CD4-positive, alpha-beta T cell treated with Interleukin-6 for 4 hours (primary cell): ENCODE results near the gene SLC24A4.
A peak's percentile ranks its signal among the peaks of the same experiment; 100 is the strongest.

Experiments
- DNase-seq: peaks from one replicate; pipeline ENCODE4 v3.0.0-alpha.2; 2020; ENCODE audit warnings: mixed read lengths

Gene SLC24A4, protein sequence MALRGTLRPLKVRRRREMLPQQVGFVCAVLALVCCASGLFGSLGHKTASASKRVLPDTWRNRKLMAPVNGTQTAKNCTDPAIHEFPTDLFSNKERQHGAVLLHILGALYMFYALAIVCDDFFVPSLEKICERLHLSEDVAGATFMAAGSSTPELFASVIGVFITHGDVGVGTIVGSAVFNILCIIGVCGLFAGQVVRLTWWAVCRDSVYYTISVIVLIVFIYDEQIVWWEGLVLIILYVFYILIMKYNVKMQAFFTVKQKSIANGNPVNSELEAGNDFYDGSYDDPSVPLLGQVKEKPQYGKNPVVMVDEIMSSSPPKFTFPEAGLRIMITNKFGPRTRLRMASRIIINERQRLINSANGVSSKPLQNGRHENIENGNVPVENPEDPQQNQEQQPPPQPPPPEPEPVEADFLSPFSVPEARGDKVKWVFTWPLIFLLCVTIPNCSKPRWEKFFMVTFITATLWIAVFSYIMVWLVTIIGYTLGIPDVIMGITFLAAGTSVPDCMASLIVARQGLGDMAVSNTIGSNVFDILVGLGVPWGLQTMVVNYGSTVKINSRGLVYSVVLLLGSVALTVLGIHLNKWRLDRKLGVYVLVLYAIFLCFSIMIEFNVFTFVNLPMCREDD

GRCh38 chr14:92323011-92323915 is at the start of gene SLC24A4:
SLC24A4 (plus strand) TSS chr14:92323165; CDS start chr14:92323831, 666 bp downstream.
- DNase-seq: no peak

- DNase-seq: no peak
These were observed 49.8 kb upstream of the SLC24A4 start for GRCh38 chr14:92273166-92273565.

GRCh38 chr14:92274055-92274454 is 48.9 kb upstream of the SLC24A4 start:
- no peak for DNase-seq

GRCh38 chr14:92276074-92276473 is 46.9 kb upstream of the SLC24A4 start:
- DNase-seq: no peak

DNA sequence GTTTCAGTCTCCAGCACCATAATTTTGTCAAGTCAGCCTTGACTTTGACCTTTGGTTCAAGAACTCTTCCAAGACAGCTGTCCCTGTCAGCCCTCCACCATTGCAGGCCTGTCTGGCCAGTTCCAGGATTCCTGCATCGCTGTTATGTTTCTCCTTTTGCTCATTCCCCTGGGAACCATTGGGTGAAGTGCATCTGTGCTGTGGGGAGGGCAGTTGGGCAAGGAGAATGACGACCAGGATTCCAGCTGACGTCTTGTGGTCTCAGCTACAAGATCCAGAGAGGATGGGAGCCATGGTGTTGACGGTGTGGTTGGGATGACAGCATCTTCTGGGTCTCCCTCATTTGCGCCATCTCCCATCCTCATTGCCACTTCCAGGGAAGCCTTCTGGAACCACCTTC is 45.9 kb upstream of the SLC24A4 start:
- no peak for DNase-seq

- DNase-seq: peak; percentile 9
These were observed 42.3 kb upstream of the SLC24A4 start for GRCh38 chr14:92280554-92281262.

DNA sequence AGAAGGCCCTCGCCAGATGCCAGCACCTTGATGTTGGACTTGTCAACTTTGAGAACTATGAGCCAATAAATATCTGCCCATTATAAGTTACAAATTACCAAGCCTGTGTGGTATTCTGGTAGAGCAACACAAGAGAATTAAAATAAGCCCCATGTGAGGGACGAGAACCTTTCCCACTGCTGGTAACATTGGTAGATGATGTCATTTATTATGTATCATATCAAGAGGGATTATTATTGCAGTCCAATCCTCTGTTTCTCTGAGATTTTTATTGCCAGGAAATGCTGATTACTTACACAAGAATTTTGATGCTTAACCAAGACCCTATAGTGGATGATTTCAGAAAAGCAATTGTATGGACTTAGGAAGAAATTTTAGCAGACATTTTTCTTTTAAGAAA is 40.3 kb upstream of the SLC24A4 start:
- DNase-seq: no peak

- DNase-seq: no peak
These were observed 37.7 kb upstream of the SLC24A4 start for GRCh38 chr14:92285311-92285710.

DNA sequence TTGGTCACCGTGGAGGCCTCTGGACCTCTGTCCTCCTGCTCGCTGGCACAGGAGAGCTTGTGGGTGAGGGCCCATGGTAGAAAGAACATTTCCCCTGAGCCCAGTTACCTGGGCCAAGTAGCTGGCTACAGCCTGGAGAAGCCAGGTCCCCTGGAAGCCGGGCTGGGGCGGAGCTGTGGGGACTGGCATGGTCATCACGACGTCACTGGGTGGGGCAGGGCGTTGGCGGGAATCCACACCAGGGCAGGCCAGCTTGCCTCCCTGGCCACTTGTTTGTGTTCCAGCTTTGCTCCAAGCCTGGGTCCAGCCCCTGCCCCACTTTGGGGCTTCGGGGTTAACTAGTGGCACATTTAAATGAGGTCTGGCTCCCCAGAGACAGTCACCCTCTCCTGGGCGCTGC is 35.0 kb upstream of the SLC24A4 start:
- no peak for DNase-seq

DNA sequence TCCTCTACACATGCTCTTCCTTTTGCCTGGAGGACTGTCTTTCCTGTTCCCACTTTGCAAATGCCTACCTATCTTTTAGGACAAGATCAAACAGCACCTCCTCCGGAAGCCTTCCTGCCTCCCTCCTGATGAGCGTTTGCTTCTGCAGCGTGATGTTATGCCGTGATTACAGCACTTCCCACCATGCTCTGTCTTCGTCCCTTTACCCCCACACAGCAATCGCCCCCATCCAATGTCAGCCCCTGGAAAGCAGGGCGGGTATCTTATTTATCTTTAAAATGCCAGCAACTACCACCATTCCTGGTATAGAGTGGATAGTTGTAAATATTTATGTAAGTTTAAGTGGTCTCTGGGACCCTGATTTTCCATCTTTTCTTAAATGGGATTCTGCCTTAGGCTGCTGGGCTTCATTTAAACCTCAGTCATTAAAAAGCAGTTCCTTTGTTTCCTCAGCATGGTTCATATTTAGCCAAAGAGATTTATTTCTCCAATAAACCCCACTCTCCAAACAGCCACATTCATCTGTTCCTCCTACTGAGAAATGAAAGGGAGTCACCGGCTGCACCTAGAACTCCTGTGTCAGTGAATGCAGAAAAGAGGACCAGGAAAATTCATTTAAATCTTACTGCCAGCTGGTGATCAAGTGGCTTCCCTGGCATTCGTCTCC is 33.8 kb upstream of the SLC24A4 start:
- DNase-seq: no peak

DNA sequence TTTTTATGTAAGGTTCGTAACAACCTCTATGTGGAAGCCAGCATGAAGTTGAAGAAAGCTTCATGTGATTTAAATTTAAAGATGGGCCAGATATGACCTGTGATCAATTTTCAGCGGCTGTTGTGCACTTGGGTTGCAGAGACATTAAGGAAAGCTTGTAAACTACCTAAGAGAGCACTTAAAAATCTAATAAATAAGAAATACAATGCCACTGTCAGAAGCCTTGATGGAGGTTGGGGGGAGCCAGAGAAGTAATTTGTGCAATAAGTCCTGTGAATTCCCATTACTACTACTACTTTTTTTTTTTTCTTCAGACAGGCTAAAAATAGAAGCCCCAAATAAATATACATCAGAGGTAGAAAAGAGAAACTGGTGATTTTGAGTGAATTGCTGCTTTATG is 30.3 kb upstream of the SLC24A4 start:
- DNase-seq: no peak

DNA sequence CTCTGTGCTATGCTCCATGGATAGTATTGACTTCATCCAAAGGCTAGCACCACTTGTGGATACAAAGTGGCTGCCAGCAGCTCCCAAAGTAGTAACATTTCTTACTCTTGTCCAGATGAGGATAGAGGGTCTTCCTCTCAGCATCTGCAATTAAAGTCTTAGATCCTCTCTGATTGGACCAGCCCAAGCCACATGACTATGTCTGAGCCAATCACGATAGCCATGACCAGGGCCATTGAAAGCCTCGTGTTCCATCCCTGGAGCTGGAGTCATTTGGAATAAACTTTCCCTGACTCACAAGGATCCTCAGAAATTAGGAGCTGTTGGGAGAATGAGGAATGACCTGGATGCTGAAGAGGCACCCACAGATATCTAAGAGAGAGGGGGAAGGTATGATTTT is 28.5 kb upstream of the SLC24A4 start:
- DNase-seq: no peak

GRCh38 chr14:92297818-92298595 is 25.0 kb upstream of the SLC24A4 start:
- DNase-seq: no peak

- DNase-seq: no peak
These were observed 20.5 kb upstream of the SLC24A4 start for GRCh38 chr14:92302481-92302880.

DNA sequence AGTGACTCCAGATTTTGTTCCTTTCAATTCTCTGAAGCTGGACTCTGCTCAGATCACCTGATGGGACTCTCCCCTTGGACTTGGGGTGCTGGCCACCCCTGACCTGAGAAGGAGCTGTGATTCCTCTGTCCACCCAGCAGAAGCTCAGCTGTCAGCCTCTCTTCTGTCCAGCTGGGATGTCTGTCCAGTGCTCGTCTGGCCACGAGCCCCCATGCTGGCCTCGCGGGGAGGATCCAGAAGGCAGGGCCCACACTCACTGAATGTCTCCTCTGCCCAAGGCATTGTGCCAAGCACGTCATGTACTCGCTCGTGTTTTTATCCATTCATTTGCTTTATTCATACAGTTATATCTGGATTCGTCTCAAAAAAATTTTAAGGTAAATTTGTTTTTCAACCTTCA is 14.2 kb upstream of the SLC24A4 start:
- DNase-seq: no peak

DNA sequence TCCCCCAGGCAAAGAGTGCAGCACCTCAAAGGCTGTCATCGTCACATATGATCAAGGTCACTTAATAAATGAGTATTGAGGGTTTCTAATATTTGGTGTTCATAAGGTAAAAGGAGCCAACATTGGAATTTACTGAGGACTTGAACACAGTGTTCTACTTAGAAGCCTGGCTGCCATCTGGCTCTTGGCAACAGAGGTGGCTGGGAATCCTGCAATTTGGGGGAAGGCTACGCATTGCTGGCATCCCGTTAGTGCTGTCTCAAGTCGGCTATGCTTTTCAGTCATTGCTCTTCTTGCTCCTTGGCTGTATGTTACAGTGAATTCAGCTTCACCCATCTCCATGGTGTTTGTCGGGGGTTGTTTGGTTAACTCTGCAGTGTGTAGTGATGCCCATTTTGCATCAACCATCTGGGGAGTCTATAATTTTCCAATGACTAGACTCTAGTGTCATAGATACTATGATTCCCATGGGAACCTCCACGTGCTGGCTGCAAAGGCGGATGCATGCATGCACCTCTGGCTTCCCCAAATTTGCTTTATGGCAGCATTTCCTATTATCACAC is 12.9 kb upstream of the SLC24A4 start:
- no peak for DNase-seq

GRCh38 chr14:92310776-92311375 is 12.1 kb upstream of the SLC24A4 start:
- no peak for DNase-seq

- DNase-seq: no peak
These were observed 8.8 kb upstream of the SLC24A4 start for GRCh38 chr14:92314182-92314581.

GRCh38 chr14:92315050-92315805 is 7.7 kb upstream of the SLC24A4 start:
- DNase-seq: no peak

GRCh38 chr14:92316176-92316575 is 6.8 kb upstream of the SLC24A4 start:
- DNase-seq: no peak
